ENCODE measurements around the gene SMARCAL1.

Gene SMARCAL1

DNA sequence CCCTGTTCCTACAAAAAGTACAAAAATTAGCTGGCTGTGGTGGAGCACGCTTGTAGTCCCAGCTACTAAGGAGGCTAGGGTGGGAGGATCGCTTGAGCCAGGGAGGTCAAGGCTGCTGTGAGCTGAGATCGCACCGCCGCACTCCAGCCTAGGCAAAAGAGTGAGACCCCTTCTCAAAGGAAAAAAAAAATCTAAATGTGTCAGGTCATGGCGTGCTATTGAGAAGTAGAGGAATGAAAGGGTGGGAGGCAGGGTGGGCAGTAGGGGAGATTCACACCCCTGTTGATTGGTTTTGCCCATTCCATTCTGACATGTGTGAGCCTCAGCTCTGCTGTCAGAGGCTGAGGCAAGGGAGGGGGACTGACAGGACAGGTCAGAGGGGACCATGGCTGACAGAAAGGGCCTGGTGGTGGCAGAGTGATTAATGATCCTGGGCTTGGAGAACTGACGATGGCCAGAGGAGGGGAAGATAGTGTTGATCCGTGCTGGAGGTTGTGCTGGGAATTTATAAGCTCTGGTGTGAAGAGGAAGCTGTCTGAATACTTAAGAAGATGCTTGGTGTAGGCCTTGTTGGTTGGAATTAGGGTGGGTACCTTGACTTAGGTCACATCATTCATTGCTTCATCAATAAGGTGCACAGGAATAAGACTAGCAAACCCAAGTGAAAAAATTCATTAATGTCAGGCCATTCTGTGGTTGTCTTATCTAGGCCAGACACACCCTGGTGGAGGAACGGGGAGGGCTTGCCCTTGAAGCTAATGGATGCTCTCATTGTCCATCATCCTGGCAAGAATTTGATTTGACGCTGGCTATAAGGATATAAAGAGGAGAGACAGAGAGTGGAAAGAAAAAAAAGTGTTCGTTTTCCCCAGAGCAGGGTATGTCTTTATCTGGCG lies 19.1 kb upstream of the SMARCAL1 start:
- no peak for DNase-seq

DNA sequence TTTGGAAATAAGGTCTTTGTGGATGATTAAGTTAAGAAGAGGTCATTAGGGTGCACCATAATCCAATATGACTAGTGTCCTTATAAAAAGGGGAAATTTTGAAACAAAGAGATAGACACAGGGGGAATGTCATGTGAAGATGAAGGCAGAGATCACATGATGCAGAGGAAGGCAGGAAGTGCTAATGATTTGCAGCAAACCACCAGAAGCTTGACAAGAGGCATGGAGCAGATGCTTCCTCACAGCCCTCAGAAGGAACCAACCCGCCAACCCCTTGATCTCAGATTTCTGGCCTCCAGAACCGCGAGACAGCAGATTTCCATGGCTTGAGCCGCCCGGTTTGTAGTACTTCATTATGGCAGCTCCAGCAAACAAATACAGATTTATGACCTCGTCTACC lies 17.4 kb upstream of the SMARCAL1 start:
- DNase-seq, result no peak

DNA sequence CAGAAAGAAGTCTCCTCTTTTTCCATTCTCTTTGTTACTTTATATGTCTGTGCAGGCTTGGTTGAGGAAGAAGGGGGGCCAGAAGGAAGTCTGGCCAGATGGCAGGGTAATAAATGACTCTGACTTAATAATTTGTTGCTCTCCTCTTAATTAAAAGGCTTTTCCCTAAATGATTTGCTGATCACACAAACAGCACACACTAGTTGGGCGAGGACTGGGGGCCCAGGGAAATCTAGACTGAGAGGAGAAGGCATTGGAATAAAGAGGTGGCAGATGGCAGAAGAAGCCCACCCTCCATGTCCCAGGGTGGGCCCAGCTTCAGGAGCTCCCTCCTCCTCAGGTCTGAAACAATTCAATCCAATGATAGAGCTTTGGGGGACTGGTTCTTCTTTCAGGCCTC lies 12.7 kb upstream of the SMARCAL1 start:
- DNase-seq, result no peak

DNA sequence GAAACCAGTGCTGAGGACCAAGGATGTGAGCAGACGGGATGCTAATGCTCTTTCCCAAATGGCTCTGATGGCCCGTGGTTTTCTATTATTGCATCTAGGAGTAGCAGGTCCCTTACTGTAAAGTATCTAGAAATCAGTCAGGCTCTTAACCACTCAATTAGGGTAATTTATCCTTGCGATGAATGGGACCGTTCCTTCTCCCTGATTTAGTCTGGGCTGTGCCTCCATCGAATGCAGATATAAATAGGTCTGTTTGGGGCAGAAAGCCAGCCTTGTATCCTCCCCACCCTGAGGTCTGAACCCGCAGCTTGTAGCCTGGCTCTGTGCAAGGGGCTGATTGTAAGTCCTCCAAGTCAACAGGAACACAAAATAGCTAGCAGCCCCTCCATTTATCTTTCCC lies 9.5 kb upstream of the SMARCAL1 start:
- DNase-seq, result no peak

DNA sequence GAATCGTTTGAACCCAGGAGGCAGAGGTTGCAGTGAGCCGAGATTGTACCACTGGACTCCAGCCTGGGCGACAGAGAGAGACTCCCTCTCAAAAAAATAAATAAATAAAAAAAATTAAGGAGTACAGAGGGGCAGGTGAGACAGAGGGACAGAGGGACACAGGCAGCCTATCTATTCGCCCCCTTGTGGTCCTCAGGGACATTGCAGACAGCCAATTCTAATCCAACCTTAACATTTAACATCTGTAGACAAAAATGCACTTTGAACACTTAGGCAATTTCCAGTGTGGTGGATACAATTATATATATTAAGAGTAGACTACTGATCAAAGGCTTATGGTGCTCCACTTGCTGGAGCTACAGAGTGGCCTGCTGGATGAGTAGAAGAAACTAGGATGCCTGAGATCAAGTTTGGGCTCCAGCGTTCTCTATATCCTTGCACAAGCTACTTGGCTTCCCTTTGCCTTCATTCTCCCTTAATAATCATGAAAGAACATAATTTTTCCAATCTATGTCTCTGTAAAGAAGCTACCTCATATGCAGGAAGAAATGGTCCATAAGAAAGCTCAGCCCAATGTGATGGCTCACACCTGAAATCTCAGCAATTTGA lies 8.2 kb upstream of the SMARCAL1 start:
- peak; percentile 46 for DNase-seq

DNA sequence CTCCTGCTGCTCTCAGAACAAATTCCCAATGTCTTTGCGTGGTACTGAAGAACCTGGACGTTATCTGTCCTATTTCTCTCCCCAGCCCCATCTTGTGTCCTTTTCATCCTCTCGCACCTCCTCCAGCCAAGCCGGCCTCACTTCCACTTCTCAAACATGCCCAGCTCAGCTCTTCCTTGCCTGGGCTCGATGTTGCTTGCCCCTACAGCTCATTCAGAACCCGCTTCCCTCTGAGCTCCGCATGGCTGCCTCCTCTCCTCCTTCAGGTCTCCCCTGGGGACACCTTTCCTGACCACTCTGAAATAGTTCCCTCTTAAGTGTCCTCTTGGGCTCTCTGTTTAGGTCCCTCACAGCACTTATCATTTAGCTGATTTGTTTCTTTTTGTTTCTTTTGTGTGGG lies 6.7 kb upstream of the SMARCAL1 start:
- DNase-seq, result no peak

DNA sequence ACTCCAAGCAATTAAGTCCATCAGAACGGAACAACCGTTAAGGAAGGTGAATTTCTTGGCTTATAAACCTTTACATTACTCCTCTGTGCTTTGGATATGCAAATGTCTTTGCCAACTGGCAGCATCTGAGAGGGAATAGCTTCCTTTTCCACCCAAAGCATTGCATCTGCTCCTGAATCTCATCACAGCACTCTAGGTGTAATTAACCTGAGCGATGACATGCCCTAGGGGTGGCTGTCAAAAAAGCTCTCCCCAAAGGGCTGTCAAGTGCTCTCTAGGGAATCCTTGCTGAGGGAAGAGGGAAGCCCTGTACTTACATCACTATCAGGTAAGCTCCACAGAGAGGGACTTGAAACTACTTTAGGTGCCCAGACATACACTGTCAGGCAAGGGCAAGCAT lies 5.5 kb upstream of the SMARCAL1 start:
- DNase-seq, result no peak

DNA sequence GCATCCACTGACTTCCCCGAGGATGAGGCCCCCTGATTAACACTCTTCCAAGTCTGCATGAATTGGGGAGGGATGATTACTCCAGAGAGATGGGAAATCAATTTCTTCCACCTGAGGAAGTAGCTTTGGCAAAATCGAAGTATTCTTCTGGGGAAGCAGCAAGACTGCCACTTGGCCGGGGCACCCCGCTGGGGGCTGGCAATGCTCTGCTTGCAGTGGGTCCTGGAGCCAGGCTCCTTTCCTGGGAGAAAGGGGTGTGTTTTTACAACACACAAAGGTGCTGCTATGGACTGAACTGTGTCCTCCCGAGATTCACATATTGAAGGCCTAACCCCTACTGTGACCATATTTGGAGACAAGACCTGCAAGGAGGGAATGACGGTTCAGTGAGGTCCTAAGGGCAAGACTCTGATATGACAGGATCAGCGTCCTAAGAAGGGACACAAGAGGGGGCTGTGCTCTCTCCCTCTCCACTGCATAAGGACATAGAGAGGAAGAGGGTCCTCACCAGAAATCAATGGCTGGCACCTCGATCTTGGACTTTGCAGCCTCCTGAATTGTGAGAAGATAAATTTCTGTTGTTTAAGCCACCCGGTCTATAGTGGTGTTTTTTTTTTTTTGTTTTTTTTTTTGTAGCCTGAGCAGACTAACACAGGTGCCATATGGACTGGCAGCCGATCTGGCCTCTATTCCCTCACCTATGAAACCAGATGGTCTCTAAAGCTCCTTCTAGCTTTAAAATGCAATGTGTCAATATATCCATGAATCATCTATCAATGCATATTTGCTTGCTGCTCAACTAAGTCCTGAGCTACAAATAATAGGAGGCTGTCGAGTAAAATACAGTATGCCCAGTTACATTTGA lies 3.6 kb upstream of the SMARCAL1 start:
- DNase-seq, result no peak

DNA sequence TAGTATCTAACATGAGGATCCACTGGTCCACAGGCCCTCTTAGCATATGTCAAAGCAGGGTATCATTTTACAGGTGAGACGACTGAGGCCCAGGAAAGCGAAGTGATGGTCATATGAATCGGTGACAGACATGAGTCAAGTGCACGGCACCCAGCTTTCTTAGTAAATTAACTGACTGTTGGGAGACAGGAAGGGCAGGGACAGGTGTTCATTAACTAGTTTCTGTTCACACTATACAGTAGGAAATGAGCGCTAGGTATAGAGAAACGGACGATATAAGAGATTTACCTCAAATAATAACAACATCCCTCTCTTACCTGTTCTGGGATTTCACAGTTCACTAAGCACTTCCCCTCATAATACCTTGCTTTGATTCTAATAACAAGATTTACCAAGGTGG lies 1.7 kb upstream of the SMARCAL1 start:
- no peak for DNase-seq

DNA sequence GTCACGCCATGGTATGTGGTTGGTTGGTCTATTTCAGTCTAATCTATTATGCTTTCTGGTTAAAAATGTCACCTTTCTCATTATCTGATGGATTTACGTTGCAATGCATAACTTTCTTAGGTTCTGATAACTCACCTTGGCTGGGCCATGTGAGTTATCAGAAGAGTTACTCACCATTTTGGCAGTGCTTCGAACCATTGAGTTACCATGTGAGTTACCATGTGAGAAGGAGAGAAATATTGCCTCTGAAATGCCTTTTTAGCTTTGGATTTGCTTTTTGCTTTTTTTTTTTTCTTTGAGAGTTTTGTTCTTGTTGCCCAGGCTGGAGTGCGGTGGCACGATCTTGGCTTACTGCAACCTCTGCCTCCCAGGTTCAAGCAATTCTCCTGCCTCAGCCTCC lies 1.6 kb downstream of the SMARCAL1 start:
- DNase-seq, result no peak

DNA sequence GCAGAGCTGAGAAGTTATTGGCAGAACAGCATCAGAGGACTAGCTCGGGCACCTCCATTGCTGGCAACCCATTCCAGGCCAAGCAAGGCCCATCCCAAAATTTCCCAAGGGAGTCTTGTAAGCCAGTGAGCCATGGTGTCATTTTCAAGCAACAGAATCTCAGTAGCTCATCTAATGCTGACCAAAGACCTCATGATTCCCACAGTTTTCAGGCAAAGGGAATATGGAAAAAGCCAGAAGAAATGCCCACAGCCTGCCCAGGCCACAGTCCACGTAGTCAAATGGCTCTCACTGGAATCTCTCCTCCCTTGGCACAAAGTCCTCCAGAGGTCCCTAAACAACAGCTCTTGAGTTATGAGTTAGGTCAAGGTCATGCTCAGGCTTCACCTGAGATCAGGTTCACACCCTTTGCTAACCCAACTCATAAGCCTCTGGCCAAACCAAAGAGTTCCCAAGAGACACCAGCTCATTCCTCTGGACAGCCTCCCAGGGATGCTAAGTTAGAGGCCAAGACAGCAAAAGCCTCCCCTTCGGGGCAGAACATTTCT lies 2.6 kb downstream of the SMARCAL1 start:
- DNase-seq, result no peak

DNA sequence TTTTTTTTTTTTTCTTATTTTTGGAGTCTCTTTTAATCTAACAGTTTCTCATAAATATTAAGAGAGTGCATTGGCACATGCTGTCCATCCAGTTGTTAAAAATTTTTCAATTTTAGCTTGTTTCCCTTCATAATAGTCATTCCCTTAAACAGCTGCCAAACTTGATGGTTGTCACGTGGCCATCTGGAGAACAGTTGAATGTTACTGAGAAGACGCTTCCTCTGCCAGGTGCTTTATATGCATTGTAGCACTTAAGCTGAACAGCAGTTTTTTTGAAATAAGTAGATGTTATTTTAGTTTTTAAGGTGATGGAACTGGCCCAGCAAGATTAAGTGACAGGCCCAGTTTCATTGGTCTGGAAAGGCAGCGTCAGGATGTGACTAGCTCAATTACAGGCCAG lies 3.3 kb downstream of the SMARCAL1 start:
- no peak for DNase-seq

DNA sequence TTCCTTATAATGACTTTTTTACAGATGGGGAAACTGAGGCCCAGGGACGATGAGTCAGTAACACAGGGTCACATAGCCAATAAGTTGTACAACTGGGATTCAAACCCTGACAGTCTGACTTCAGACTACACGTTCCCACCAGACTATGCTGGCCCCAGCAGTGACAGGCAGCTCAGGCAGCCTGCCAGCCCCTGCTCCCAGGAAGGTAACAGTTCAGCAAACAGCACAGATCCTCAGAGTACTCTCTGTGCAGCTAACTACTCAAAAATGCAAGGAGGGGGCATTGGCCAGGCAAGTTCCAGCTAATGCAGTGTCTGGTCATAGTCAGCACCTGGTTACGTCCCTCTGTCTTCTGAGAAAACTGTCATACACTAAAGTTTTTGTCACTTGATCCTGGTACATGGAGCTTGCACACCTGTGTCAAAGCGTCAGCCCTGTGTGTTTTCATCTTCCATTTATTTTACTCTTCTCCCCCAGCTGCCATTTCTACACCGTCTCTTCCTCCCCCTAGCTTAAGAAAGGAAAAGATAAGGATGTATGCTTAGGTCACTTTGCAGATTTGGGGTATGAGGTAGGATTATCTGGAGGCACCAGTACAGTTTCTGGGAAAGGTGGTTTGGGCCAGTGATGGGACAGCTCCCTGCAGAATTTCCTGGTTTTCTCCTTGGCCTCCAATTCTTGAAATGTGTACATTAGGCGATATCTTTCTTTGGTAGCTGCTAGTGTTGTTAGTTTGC lies 4.5 kb downstream of the SMARCAL1 start:
- DNase-seq, result no peak

DNA sequence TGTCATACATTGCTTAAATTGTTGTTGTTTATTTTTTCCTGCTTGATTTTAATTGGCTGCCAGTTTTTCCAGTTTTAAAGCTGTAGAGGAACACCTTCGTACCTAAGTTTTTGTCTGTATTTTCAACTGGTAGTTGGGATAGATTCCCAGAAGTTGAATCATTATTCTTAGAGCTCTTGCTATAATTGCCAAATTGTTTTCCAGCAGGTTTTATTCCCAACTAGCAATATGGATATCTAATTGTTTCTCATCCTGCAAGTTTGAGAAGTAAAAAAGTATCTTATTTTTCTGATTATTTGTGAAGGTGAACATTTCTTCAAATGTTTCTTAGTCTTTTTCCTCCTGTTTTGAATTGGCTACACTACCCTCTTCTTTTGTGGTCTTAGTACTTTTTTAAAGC lies 6.7 kb downstream of the SMARCAL1 start:
- DNase-seq, result no peak

DNA sequence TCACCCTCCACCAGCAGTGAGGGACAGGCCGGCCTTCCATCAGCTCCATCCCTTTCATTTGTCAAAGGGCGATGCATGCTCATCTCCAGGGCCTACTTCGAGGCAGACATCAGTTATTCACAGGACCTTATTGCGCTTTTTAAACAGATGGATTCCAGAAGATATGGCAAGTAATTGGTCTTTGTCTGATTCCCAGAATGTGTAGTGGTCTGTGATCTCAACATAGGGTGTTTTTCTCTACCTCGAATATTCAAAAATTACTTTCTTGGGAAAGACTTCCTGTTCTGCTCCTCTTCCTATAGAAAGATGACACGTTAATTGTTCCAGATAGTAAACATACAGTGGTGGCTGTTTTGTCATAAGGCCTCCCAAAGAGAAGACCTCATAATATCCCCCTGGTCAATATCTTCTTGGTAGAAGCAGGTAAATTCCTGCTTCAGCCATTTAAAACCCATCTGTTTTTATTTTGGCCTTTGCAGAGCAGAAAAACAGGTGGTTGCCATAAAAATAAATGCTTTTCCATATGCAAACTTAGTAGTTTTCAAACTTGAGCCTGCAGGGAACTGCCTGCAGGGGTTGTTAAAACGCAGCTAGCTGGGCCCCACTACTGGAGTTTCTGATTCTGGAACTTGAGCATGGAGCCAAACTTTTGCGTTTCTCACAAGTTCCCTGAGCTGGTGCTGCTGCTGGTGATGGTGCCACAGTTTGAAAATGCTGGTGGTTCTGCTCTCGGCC lies 8.2 kb downstream of the SMARCAL1 start:
- DNase-seq, result no peak

DNA sequence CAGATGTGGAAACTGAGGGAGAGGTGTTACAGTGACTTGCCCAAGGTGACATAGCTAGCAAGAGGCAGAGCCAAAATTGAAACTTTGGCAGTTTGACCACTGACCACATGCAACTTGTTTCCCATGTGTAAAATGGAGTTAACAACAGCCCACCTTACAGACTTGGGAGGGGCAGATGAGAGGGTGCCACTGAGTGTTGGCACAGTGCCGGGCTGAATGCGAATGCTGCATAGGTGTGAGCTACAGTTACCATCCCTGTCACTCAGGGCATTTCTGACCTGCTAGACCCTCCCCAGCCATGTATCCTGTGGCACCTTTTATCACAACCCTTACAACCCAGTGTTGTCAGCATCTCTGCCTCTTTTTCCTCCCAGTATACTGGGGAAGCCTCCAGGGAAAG lies 10.8 kb downstream of the SMARCAL1 start:
- DNase-seq, result no peak

DNA sequence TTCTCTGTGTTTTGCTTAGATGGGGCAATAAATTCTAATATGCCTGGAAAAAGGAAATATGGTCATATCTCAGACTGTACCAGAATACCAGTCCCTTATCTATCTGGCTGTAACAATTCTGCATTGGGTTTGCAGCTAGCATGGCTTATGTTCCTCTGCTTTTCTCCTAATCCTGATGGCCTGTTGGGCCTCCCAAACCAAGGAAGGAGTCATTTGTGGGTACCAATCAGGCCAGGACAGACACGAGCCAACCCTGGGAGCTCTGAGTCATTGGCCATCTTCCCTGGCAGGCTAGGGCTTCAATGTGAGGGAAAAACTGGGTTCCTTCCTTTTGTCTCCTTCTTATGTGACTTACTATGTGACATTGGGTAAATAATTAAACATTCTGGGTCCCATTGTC lies 12.0 kb downstream of the SMARCAL1 start:
- DNase-seq, result no peak

DNA sequence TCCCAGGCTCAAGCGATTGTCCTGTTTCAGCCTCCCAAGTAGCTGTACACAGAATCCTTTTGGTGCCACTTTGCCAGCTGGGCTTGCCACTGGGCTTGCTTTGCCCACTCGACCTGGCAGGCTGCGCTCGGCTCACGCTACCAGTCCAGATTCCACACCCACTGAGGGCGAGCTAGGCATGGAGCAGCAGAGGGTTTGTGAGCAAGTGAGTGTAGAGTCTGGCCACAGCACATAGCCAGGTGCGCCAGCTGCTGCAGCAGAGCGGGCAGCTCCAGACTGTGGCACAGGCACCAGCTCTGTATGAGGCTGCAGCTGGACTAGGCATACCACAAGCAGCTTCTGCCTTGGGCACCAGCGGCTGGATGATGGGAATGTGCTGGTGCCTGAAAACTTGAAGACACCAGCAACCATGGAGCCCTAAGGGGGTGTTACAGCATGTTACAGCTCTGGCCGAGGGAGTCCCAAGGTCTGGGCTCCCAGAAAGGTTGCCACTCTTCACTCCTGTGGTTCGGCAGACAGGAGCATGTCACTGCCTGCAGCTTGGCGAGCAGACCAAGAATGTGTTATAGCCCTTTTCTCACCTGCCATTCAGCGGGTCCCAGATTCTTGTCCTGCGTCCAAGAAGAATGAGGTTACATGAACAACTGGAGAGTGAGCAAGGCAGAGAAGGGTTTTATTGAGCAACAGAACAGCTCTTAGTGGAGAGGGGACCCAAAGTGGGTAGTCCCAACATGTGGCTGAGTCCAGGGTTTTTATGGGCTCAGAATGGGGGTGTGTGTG lies 12.9 kb downstream of the SMARCAL1 start:
- DNase-seq, result no peak

DNA sequence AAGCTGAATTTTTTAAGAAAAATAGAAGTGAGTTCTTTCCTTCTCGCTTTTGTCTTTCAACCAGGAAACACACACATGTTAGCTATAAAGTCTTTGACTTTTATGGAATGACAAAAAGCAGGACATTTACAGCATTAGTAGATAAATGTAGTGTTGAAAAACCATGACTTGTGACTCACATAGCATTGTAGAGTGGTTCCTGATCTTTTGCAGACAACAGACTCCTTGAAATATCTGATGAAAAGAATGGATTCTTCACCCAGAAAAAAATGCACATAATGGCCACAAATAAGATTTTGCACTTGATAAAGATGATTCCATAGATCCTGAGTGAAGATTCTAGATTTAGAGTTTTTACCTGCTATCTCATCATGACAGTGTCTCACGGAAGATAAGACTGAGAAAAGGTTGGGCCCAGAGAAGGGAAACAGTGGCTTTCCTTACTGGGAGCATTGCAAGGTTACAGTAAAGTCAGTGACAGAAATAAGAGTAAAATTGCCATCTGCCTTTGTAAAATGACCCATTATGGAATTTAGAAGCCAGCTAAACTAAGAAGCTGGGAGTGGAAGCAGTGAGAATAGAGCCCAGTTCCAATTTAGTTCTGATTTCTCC lies 14.0 kb downstream of the SMARCAL1 start:
- DNase-seq, result no peak

DNA sequence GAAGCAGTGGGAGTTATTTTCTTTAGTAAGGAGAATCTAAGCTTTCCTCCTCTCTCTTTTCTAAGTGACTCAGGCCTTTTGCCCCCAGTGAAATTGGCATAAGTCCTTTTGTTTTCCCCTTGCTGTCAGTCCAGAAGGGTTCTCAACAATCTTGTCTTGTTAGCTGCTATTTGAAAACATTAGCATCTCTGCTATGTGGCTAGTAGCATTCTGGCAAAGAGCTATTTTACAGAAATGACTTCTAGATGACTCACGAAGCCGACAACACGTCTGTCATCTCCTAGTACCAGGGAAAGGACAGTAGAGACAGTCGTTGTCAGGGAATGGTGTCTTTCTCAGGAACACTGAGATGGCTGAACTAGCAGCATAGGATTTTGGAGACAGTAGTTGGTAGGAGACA lies 14.7 kb downstream of the SMARCAL1 start:
- DNase-seq, result no peak

Measured in NCI-H510A treated with DMSO at 0.1 percent for 48 hours (cell line).